Measurements from ENCODE around the gene PCDHGC5. TPM values are rescaled to one million over a fixed set of nuclear protein-coding genes. Genes with fewer than 3 reads are reported as not detected.

Gene PCDHGC5
- total and polyA plus RNA-seq, 2 of the 8 experiments (the other 6 are each of a cell fraction or from before 2014, with no cell fraction given), result 0.41 to 1.1 TPM

GRCh38 chr5:141504216-141504615 lies 15.3 kb downstream of the PCDHGC5 start:
- Histone ChIP-seq H3K4ac (replicated peaks; ENCODE audit: insufficient read length, low read depth, low read length) (no peak overlapping the region), H2BK120ac (replicated peaks; ENCODE audit: low read depth, low read length) (no peak overlapping the region), H3K4me2 (ENCODE audit: insufficient read depth in 1 of 2, low read depth in 2 of 2, low read length in 2 of 2) (no peak overlapping the region), H4K5ac (ENCODE audit: insufficient read length, low read depth, low read length) (no peak overlapping the region), H2AK5ac (ENCODE audit: low read depth, low read length) (no peak overlapping the region), H4K20me1 (replicated peaks in 1 of 2; ENCODE audit: control insufficient read depth in 1 of 2, insufficient read depth in 2 of 2, low read length in 2 of 2) (no peaks in the 10 kb centered on the region), H2BK5ac (ENCODE audit: low read depth, low read length) (no peak overlapping the region), H3K14ac (ENCODE audit: insufficient read length) (no peak overlapping the region), H2BK20ac (ENCODE audit: low read length) (no peak overlapping the region), H4K8ac (ENCODE audit: extremely low read depth, insufficient read depth, low read length) (no peak overlapping the region), H3K9me3 (ENCODE audit: insufficient read depth in 2 of 2, low read depth in 1 of 2, low read length in 1 of 2) (no peaks in the 10 kb centered on the region), H4K91ac (replicated peaks; ENCODE audit: insufficient read length, low read length) (no peak overlapping the region), H3K56ac (replicated peaks; ENCODE audit: insufficient read length, low read depth, low read length) (no peak overlapping the region), H3K18ac (ENCODE audit: extremely low read depth, low read length) (no peak overlapping the region), H3K4me1 (replicated peaks in 1 of 4; ENCODE audit: control insufficient read depth in 3 of 4, insufficient read depth in 4 of 4, low read length in 3 of 4) (peaks cover 1 to 12% (median 8%) of the 10 kb centered on the region in 4 experiments), H3K27me3 (replicated peaks in 1 of 4; ENCODE audit: control insufficient read depth in 3 of 4, extremely low read depth in 1 of 4, insufficient read depth in 3 of 4, low read length in 3 of 4) (no peaks in the 10 kb centered on the region), H3K79me1 (ENCODE audit: low read depth, low read length) (no peaks in the 10 kb centered on the region), H2BK15ac (ENCODE audit: low read length) (no peak overlapping the region), H3K36me3 (ENCODE audit: control insufficient read depth in 2 of 4, insufficient read depth in 4 of 4, low read length in 3 of 4) (0 out of 8 replicates have a peak, but pooled peaks cover 0 to 3% (median 1%) of the 10 kb centered on the region in 4 experiments), H3K23ac (ENCODE audit: insufficient read length) (no peak overlapping the region), H3K23me2 (ENCODE audit: low read depth, low read length) (no peaks in the 10 kb centered on the region; the same call in 1 of the 2 replicates), H2BK12ac (ENCODE audit: low read depth, low read length) (no peak overlapping the region), H3K9ac (replicated peaks in 1 of 4; ENCODE audit: extremely low read depth in 1 of 4, low read depth in 3 of 4, low read length in 3 of 4) (no peak overlapping the region), H3K27ac (ENCODE audit: low read depth, low read length) (no peak overlapping the region), H3K79me2 (ENCODE audit: control insufficient read depth in 1 of 2, insufficient read depth in 2 of 2, low read length in 2 of 2) (no peaks in the 10 kb centered on the region), H2AFZ (ENCODE audit: low read length) (no peak overlapping the region), H3K4me3 (ENCODE audit: extremely low read depth in 1 of 4, insufficient read depth in 2 of 4, low read depth in 3 of 4, low read length in 4 of 4) (no peak overlapping the region)
- DNase-seq (ENCODE audit: low read depth in 1 of 2, low spot score in 2 of 2) (no peak), FAIRE-seq (no peak)
- CTCF ChIA-PET (ENCODE audit: partially characterized antibody), result interaction anchor here (1.2 to 50.9 kb wide), 7 partner anchors 7 to 270 kb away, joined by 3 to 1236 read pairs (median 218); partner anchors contain the start of genes PCDHGA10, PCDHGA11, PCDHGA9 and PCDHGB6
- 93% methylated on average over 4 of the region's 4 CpGs; no CpG with 5 or more reads in 1 of the 2 experiments for WGBS, 2 experiments (ENCODE audit: extremely low coverage in 1 of 2, insufficient coverage in 1 of 2, insufficient read length in 1 of 2, insufficient replicate concordance in 2 of 2, low coverage in 1 of 2, low lambda C conversion rate in 2 of 2, missing lambda C conversion rate in 1 of 2)
- POLR2A ChIA-PET (ENCODE audit: partially characterized antibody), result interaction anchor here (0.9 kb wide), 1 partner anchor 9 kb away, joined by 3 read pairs; no protein-coding TSS in a partner anchor
- TF ChIP-seq SAP30 (IDR thresholded peaks at IDR 0.05; ENCODE audit: insufficient read depth, insufficient replicate concordance, low read length) (no peak), CBX8 (IDR thresholded peaks at IDR 0.05; ENCODE audit: borderline replicate concordance, low read depth, low read length) (no peak), CHD2 (IDR thresholded peaks at IDR 0.05; ENCODE audit: low read length) (no peak), POLR2AphosphoS5 (IDR thresholded peaks at IDR 0.05; ENCODE audit: low read depth, low read length) (no peak), TAF7 (optimal IDR thresholded peaks at IDR 0.05; ENCODE audit: borderline replicate concordance, low read depth, low read length) (no peak), ZNF274 (IDR thresholded peaks at IDR 0.05; ENCODE audit: borderline replicate concordance, extremely low read depth, low read length) (no peak), YY1 (IDR thresholded peaks at IDR 0.05; ENCODE audit: low read depth, low read length) (no peak), SUZ12 (IDR thresholded peaks at IDR 0.05; ENCODE audit: low read length) (no peak)

Measured in H1 (cell line).